OCI-LY1 (cell line): ENCODE results near the gene SETD5.

Experiments
- H2AFZ ChIP-seq: fragments of 200-600 bp; sonication (generic), shearing (Covaris generic); 2 replicates; pipeline ENCODE4 v1.6.0; 2014; ENCODE audit warnings: antibody characterized with exemption, mild to moderate bottlenecking, low read length
- H3F3A ChIP-seq: fragments of 200-600 bp; sonication (generic), shearing (Covaris generic); 2 replicates; pipeline ENCODE4 v1.6.0; 2014; ENCODE audit warnings: mild to moderate bottlenecking, antibody characterized with exemption, low read length, moderate library complexity; ENCODE audit not compliant: insufficient read depth
- H3K27ac ChIP-seq: fragments of 200-600 bp; sonication (generic); 2 replicates; pipeline ENCODE4 v1.5.1; 2014; ENCODE audit warnings: low read length, mixed run types, mild to moderate bottlenecking, low read depth; ENCODE audit not compliant: poor library complexity, severe bottlenecking
- H3K27me3 ChIP-seq: fragments of 200-600 bp; sonication (generic); 2 replicates; pipeline ENCODE4 v1.6.0; 2014; ENCODE audit warnings: antibody characterized with exemption, mild to moderate bottlenecking, low read length, moderate library complexity; ENCODE audit not compliant: insufficient read depth
- H3K36me3 ChIP-seq: fragments of 200-600 bp; sonication (generic); 2 replicates; pipeline ENCODE4 v1.6.1; 2014; ENCODE audit warnings: mild to moderate bottlenecking, antibody characterized with exemption, low read length, moderate library complexity, mixed read lengths; ENCODE audit not compliant: insufficient read depth
- H3K4me1 ChIP-seq: fragments of 200-600 bp; sonication (generic); 2 replicates; pipeline ENCODE4 v1.5.1; 2014; ENCODE audit warnings: mild to moderate bottlenecking, low read length, moderate library complexity; ENCODE audit not compliant: insufficient read depth, severe bottlenecking
- H3K4me2 ChIP-seq: fragments of 200-600 bp; sonication (generic), shearing (Covaris generic); 2 replicates; pipeline ENCODE4 v1.6.1; 2014; ENCODE audit warnings: low read length
- H3K4me3 ChIP-seq: fragments of 200-600 bp; sonication (generic); 2 replicates; pipeline ENCODE4 v1.5.1; 2014; ENCODE audit warnings: low read length, low read depth, mild to moderate bottlenecking, mixed read lengths; ENCODE audit not compliant: poor library complexity, severe bottlenecking
- H3K79me2 ChIP-seq: fragments of 200-600 bp; shearing (Covaris generic); 2 replicates; pipeline ENCODE4 v1.6.1; 2016; ENCODE audit warnings: mixed run types, low read length, mixed read lengths; ENCODE audit not compliant: insufficient read depth
- H3K9ac ChIP-seq: fragments of 200-600 bp; sonication (generic), shearing (Covaris generic); 2 replicates; pipeline ENCODE4 v1.6.1; 2014; ENCODE audit warnings: mild to moderate bottlenecking, low read length, mixed read lengths
- H3K9me2 ChIP-seq: fragments of 200-600 bp; sonication (generic), shearing (Covaris generic); 2 replicates; pipeline ENCODE4 v1.6.1; 2014; ENCODE audit warnings: low read depth, mild to moderate bottlenecking, low read length, mixed read lengths
- H3K9me3 ChIP-seq: fragments of 200-600 bp; shearing (Covaris generic); 2 replicates; pipeline ENCODE4 v1.6.1; 2014; ENCODE audit warnings: low read length, mixed read lengths
- H4K20me1 ChIP-seq: fragments of 200-600 bp; sonication (generic), shearing (Covaris generic); 2 replicates; pipeline ENCODE4 v1.6.0; 2016; ENCODE audit warnings: mild to moderate bottlenecking, low read length; ENCODE audit not compliant: insufficient read depth
- CTCF ChIP-seq: fragments of 200-600 bp; sonication (generic), shearing (Covaris generic); IDR thresholded peaks from 2 replicates; pipeline ENCODE4 v1.5.1; 2017; ENCODE audit warnings: mild to moderate bottlenecking, antibody characterized with exemption, low read length, moderate library complexity, mixed read lengths
- EZH2 ChIP-seq: fragments of 200-600 bp; sonication (generic), shearing (Covaris generic); IDR thresholded peaks from 2 replicates; pipeline ENCODE4 v1.8.0; 2017; ENCODE audit warnings: borderline replicate concordance, mixed run types, mild to moderate bottlenecking, antibody characterized with exemption, low read length, moderate library complexity, mixed read lengths

SETD5 gene

GRCh38 chr3:9397906-9398699 lies 688 bp downstream of the SETD5 start:
- Histone ChIP-seq H3K36me3 (peaks cover 35% of the 10 kb centered on the region), H3K27ac (peak overlapping the region; percentile 77), H3K79me2 (peaks cover 87% of the 10 kb centered on the region), H3K4me2 (peak overlapping the region; percentile 91), H3K9ac (peak overlapping the region; percentile 95), H4K20me1 (no peaks in the 10 kb centered on the region), H3K9me3 (no peaks in the 10 kb centered on the region), H3K4me3 (peak overlapping the region; percentile 89), H3K27me3 (no peaks in the 10 kb centered on the region), H3K4me1 (peaks cover 60% of the 10 kb centered on the region), H3F3A (no peaks in the 10 kb centered on the region), H2AFZ (no peak overlapping the region), H3K9me2 (no peaks in the 10 kb centered on the region)
- TF ChIP-seq CTCF (no peak), EZH2 (no peak)

DNA sequence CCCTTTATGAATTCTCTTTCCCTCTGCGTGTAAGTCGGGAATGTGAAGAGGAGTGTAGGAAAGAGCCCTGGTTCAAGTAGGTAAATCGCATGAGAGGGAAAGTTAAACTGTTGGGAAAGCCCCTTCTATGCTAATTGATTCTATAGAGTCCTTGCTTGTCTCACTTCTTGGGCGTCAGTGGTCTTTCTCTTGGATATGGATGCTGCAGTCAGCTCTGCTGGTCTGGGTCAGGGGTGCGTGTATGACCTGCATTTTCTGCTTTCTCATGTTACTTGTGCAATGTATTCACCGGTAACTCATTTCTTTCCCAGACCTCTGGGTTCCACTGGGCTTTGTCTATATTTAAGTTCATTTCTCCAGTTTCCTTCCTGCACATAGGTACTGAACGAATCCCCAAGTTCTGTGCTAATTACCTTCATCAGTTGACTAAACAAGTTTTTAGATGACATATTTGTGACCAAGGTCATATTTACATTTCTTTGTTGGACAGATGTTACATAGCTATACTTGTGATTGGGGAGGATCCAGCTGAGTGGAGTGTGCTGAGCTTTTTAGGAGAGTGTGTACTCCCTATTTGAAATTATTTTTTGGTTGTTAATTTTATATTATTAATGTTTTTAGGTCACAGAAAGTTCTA lies 1.4 kb downstream of the SETD5 start:
- Histone ChIP-seq H3K4me2 (peak overlapping the region; percentile 91), H3K27me3 (no peaks in the 10 kb centered on the region), H3K9me3 (no peaks in the 10 kb centered on the region), H3K27ac (peak overlapping the region; percentile 77), H2AFZ (no peak overlapping the region), H3K4me3 (peak overlapping the region; percentile 89), H3K36me3 (peaks cover 28% of the 10 kb centered on the region), H3K79me2 (peaks cover 87% of the 10 kb centered on the region), H3F3A (no peaks in the 10 kb centered on the region), H4K20me1 (no peaks in the 10 kb centered on the region), H3K9ac (peak overlapping the region; percentile 95), H3K9me2 (no peaks in the 10 kb centered on the region), H3K4me1 (peaks cover 67% of the 10 kb centered on the region)
- TF ChIP-seq EZH2 (no peak), CTCF (no peak)

DNA sequence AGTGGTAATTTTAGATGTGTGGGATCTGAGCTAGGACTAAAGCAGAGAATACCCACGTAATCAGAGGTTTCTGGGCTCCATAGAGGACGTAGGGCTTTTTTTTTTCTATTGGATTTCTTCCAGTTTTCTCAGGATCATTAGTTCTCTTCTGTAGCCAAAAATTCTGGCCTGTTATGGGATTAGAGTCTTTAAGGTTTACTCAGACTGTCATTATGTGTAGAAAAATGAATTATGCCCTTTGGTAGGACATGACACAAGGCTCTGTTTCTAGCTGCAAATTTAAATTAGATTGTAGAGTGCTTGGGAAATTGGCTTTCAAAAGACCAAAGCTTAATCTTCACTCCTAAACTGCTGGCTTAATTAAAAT lies 1.9 kb downstream of the SETD5 start:
- Histone ChIP-seq H2AFZ (no peak overlapping the region), H3K4me2 (peak overlapping the region; percentile 91), H3K9me3 (no peaks in the 10 kb centered on the region), H3K79me2 (peaks cover 87% of the 10 kb centered on the region), H3K9ac (peak overlapping the region; percentile 95), H3K27me3 (no peaks in the 10 kb centered on the region), H3K27ac (peak overlapping the region; percentile 77), H3F3A (no peaks in the 10 kb centered on the region), H3K4me3 (peak overlapping the region; percentile 89), H3K36me3 (peaks cover 23% of the 10 kb centered on the region), H3K9me2 (no peaks in the 10 kb centered on the region), H3K4me1 (peaks cover 72% of the 10 kb centered on the region), H4K20me1 (no peaks in the 10 kb centered on the region)
- TF ChIP-seq CTCF (no peak), EZH2 (no peak)
